Parathyroid adenoma (tissue), 2 donors: ENCODE results near the gene CMTM5.
"Not testable (repeated sequence)": the region's sequence is repeated elsewhere in the genome, so short reads cannot be mapped to it uniquely, and the experiment has no call there.

Source experiments
- H2AFZ ChIP-seq: fragments of 300-600 bp; sonication (generic); one replicate; pipeline ENCODE4 v1.7.0; 2017; ENCODE audit warnings: antibody characterized with exemption, mild to moderate bottlenecking
- H3K27ac ChIP-seq: fragments of 300-600 bp; sonication (generic); one replicate; pipeline ENCODE4 v1.7.0; 2017
- H3K27me3 ChIP-seq: fragments of 300-600 bp; sonication (generic); one replicate; pipeline ENCODE4 v1.7.0; 2017; ENCODE audit warnings: low read length; ENCODE audit not compliant: control insufficient read depth, insufficient read depth
- H3K36me3 ChIP-seq: fragments of 300-600 bp; sonication (generic); one replicate; pipeline ENCODE4 v1.7.0; 2017; ENCODE audit warnings: low read length; ENCODE audit not compliant: control insufficient read depth, insufficient read depth
- H3K4me1 ChIP-seq: fragments of 300-600 bp; sonication (generic); one replicate; pipeline ENCODE4 v1.7.0; 2017; ENCODE audit warnings: control low read depth
- H3K4me2 ChIP-seq: fragments of 300-600 bp; sonication (generic); one replicate; pipeline ENCODE4 v1.7.0; 2017; ENCODE audit warnings: low read length
- H3K4me3 ChIP-seq: fragments of 300-600 bp; sonication (generic); one replicate; pipeline ENCODE4 v1.7.0; 2017; ENCODE audit warnings: low read depth, low read length
- H3K79me2 ChIP-seq: fragments of 300-600 bp; sonication (generic); one replicate; pipeline ENCODE4 v1.7.0; 2017; ENCODE audit warnings: control low read depth
- H3K9ac ChIP-seq: fragments of 300-600 bp; sonication (generic); one replicate; pipeline ENCODE4 v1.7.0; 2017; ENCODE audit warnings: mild to moderate bottlenecking
- H3K9me3 ChIP-seq: fragments of 300-600 bp; sonication (generic); one replicate; pipeline ENCODE4 v1.7.0; 2017; ENCODE audit warnings: low read length; ENCODE audit not compliant: control insufficient read depth
- TF ChIP-seq, protein P1 (sequence below): fragments of 300-600 bp; sonication (generic); IDR thresholded peaks from one replicate; pipeline ENCODE4 v1.7.0; 2017; ENCODE audit warnings: antibody characterized with exemption, mild to moderate bottlenecking
- donor health status: primary hyperparathyroidism.

CMTM5 gene

DNA sequence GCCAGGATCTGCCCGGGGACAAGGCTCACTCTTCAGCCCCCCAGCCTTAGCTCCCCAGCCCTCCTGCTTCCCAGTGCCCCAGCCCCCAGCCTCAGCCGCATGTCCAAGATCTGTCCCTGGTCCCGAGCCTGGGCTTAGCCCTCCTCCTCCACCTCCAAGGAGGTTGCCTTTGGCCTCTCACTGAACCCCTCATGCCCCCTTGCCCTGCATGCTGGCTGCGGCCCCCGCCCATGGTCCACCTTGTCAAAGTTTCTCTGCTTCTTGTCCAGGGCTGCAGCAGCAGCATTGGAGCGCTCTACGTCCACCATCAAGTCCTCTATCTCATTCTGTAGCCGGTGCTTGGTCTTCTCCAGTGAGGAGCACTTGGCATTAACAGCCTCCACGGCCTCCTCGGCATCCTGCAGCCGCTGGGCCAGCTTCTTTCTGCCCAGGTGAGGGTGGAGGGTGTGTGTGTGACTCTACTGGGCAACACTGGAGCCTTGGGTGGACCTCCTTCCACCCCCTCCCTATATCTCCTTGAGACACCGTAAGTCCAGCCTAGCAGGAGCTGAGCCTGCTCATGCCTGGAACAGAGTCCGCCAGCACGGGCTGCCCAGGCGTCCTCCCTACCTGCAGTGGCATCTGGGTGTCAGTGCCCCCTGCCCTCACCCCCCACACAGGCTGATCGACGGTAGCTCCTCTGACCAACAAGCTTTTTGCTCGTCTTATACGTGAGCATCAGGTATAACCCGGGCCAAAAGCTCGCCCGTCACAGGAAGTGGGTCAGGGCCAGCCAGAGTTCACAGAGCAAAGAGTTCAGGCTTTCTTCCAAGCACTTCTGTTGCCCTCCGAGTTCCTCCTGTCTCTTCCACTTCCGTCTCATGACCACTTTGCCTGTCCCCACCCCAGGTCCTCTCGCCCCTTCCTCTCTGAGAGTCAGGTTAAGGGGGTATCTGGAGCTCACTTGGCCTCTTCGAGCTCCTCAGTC lies 11.4 kb downstream of the CMTM5 start:
- H3K36me3 ChIP-seq = no peaks in the 10 kb centered on the region

GRCh38 chr14:23388996-23389395 lies 12.2 kb downstream of the CMTM5 start:
- H3K27ac ChIP-seq = no peak overlapping the region
- H3K79me2 ChIP-seq = no peaks in the 10 kb centered on the region
- no peak overlapping the region for H3K9ac ChIP-seq

More for the DNA sequence above, 11.4 kb downstream of the CMTM5 start:
- no peak overlapping the region for H3K27ac ChIP-seq
- H3K79me2 ChIP-seq = no peaks in the 10 kb centered on the region
- H2AFZ ChIP-seq = no peak overlapping the region
- H3K4me2 ChIP-seq = no peak overlapping the region
- H3K4me1 ChIP-seq = no peaks in the 10 kb centered on the region
- no peak overlapping the region for H3K9ac ChIP-seq
- H3K27me3 ChIP-seq = no peaks in the 10 kb centered on the region
- TF ChIP-seq, protein P1, sequence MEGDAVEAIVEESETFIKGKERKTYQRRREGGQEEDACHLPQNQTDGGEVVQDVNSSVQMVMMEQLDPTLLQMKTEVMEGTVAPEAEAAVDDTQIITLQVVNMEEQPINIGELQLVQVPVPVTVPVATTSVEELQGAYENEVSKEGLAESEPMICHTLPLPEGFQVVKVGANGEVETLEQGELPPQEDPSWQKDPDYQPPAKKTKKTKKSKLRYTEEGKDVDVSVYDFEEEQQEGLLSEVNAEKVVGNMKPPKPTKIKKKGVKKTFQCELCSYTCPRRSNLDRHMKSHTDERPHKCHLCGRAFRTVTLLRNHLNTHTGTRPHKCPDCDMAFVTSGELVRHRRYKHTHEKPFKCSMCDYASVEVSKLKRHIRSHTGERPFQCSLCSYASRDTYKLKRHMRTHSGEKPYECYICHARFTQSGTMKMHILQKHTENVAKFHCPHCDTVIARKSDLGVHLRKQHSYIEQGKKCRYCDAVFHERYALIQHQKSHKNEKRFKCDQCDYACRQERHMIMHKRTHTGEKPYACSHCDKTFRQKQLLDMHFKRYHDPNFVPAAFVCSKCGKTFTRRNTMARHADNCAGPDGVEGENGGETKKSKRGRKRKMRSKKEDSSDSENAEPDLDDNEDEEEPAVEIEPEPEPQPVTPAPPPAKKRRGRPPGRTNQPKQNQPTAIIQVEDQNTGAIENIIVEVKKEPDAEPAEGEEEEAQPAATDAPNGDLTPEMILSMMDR = no peak
- H3K4me3 ChIP-seq = no peak overlapping the region
- H3K9me3 ChIP-seq = no peaks in the 10 kb centered on the region

GRCh38 chr14:23389396-23389795 lies 12.6 kb downstream of the CMTM5 start:
- Histone ChIP-seq H3K27ac (no peak overlapping the region), H3K9me3 (no peaks in the 10 kb centered on the region), H3K4me3 (no peak overlapping the region), H3K4me2 (no peak overlapping the region), H3K27me3 (no peaks in the 10 kb centered on the region), H3K36me3 (no peaks in the 10 kb centered on the region), H3K9ac (no peak overlapping the region), H3K79me2 (no peaks in the 10 kb centered on the region), H3K4me1 (no peaks in the 10 kb centered on the region), H2AFZ (no peak overlapping the region)
- TF ChIP-seq, protein P1 = no peak

More at GRCh38 chr14:23388996-23389395, 12.2 kb downstream of the CMTM5 start:
- Histone ChIP-seq H3K4me1 (no peaks in the 10 kb centered on the region), H3K4me3 (no peak overlapping the region), H3K4me2 (no peak overlapping the region), H3K36me3 (no peaks in the 10 kb centered on the region), H3K9me3 (no peaks in the 10 kb centered on the region), H3K27me3 (no peaks in the 10 kb centered on the region), H2AFZ (no peak overlapping the region)
- TF ChIP-seq, protein P1 = no peak

- H3K27ac ChIP-seq, H3K4me2 ChIP-seq, H3K4me1 ChIP-seq, H3K9me3 ChIP-seq, H3K9ac ChIP-seq, H3K4me3 ChIP-seq, H3K79me2 ChIP-seq, H3K36me3 ChIP-seq, H2AFZ ChIP-seq, H3K27me3 ChIP-seq: not testable (repeated sequence)
Measured at GRCh38 chr14:23389871-23390270, 13.0 kb downstream of the CMTM5 start.

GRCh38 chr14:23392613-23393012 lies 15.8 kb downstream of the CMTM5 start:
- H2AFZ ChIP-seq = no peak overlapping the region
- H3K27me3 ChIP-seq = no peaks in the 10 kb centered on the region
- TF ChIP-seq, protein P1 = no peak
- H3K4me2 ChIP-seq = no peak overlapping the region
- no peak overlapping the region for H3K27ac ChIP-seq
- H3K4me3 ChIP-seq = no peak overlapping the region
- H3K9ac ChIP-seq = no peak overlapping the region
- no peaks in the 10 kb centered on the region for H3K9me3 ChIP-seq
- no peaks in the 10 kb centered on the region for H3K4me1 ChIP-seq
- H3K36me3 ChIP-seq = no peaks in the 10 kb centered on the region
- no peaks in the 10 kb centered on the region for H3K79me2 ChIP-seq
